ENCODE measurements around the gene ZKSCAN5.
"Not testable (repeated sequence)": the region's sequence is repeated elsewhere in the genome, so short reads cannot be mapped to it uniquely, and the experiment has no call there.

ZKSCAN5 gene

GRCh38 chr7:99498546-99498944, 5.9 kb upstream of the ZKSCAN5 start:
- DNase-seq: no peak

- no peak for DNase-seq
These were observed 5.1 kb upstream of the ZKSCAN5 start for GRCh38 chr7:99499371-99499720.

GRCh38 chr7:99499721-99500636, 4.5 kb upstream of the ZKSCAN5 start, which contains the start of gene ZNF394:
Gene ZNF394 (minus strand): TSS chr7:99500281. CDS start chr7:99500093, 188 bp downstream.
- DNase-seq: peak; percentile 66

GRCh38 chr7:99500637-99501009, 3.8 kb upstream of the ZKSCAN5 start:
- DNase-seq: no peak

GRCh38 chr7:99501236-99501635, 3.2 kb upstream of the ZKSCAN5 start:
- DNase-seq: not testable (repeated sequence)

- no peak for DNase-seq
These were observed 220 bp upstream of the ZKSCAN5 start for GRCh38 chr7:99504281-99504602.

GRCh38 chr7:99505324-99505662, 831 bp downstream of the ZKSCAN5 start:
- no peak for DNase-seq

- no peak for DNase-seq
These were observed 9.6 kb downstream of the ZKSCAN5 start for GRCh38 chr7:99514050-99514449.

- DNase-seq: no peak
These were observed 16.9 kb downstream of the ZKSCAN5 start for GRCh38 chr7:99521399-99521798.

- DNase-seq: no peak
These were observed 21.4 kb downstream of the ZKSCAN5 start for GRCh38 chr7:99525713-99526440.

- DNase-seq: no peak
These were observed 26.9 kb downstream of the ZKSCAN5 start for GRCh38 chr7:99531354-99531765.

- DNase-seq: no peak
These were observed 31.2 kb downstream of the ZKSCAN5 start for GRCh38 chr7:99535667-99536066.

- no peak for DNase-seq
These were observed 34.9 kb downstream of the ZKSCAN5 start for GRCh38 chr7:99539213-99539811.

GRCh38 chr7:99540542-99540941, 36.1 kb downstream of the ZKSCAN5 start:
- DNase-seq: no peak

GRCh38 chr7:99541212-99541611, 36.8 kb downstream of the ZKSCAN5 start:
- no peak for DNase-seq

- DNase-seq: no peak
These were observed 38.7 kb downstream of the ZKSCAN5 start for GRCh38 chr7:99543081-99543671.

GRCh38 chr7:99543916-99544315, 39.5 kb downstream of the ZKSCAN5 start:
- no peak for DNase-seq

- not testable (repeated sequence) for DNase-seq
These were observed 40.8 kb downstream of the ZKSCAN5 start for GRCh38 chr7:99545308-99545707.

- not testable (repeated sequence) for DNase-seq
These were observed 45.1 kb downstream of the ZKSCAN5 start for GRCh38 chr7:99549545-99549944.

GRCh38 chr7:99551334-99551733, 46.9 kb downstream of the ZKSCAN5 start:
- DNase-seq: no peak

GRCh38 chr7:99551767-99552463, 47.5 kb downstream of the ZKSCAN5 start, which contains the start of gene FAM200A:
Gene FAM200A (minus strand): TSS chr7:99552114. CDS start chr7:99548407, 3,707 bp downstream.
- peak; percentile 39 for DNase-seq

- DNase-seq: no peak
These were observed 48.6 kb downstream of the ZKSCAN5 start for GRCh38 chr7:99553039-99553438.

GRCh38 chr7:99554939-99555338, 50.5 kb downstream of the ZKSCAN5 start:
- no peak for DNase-seq

Data from NCI-H524 treated with DMSO at 0.1 percent for 48 hours (cell line).